Measurements from ENCODE around the gene WFS1. TPM values are rescaled to one million over a fixed set of nuclear protein-coding genes. Genes with fewer than 3 reads are reported as not detected.

Gene WFS1
- total and polyA plus RNA-seq, 9 of the 15 experiments (the other 6 are each of a cell fraction or from before 2014, with no cell fraction given), result 0.01 to 0.29 (median 0.03) TPM; not detected in 5

- ChIA-PET POLR2A (interaction anchor here (0.6 to 1.0 kb wide), 2 partner anchors 19 to 458 kb away, joined by 3 read pairs; no protein-coding TSS in a partner anchor), CTCF (ENCODE audit: low intra/inter-chr PET ratio) (interaction anchor here (0.7 to 2.2 kb wide), 4 partner anchors 58 to 330 kb away, joined by 3 to 19 read pairs (median 9); partner anchors contain the start of gene WFS1)
- no peaks in the 10 kb centered on the region for H3K36me3 ChIP-seq (ENCODE audit: control insufficient read depth, insufficient read depth, low read length)
- ATAC-seq (peak; percentile 91), DNase-seq (ENCODE audit: extremely low read depth in 1 of 4, low spot score in 3 of 4) (peak; percentile 79 to 88 (median 84)), FAIRE-seq (peak; percentile 86)
- no peaks in the 10 kb centered on the region for H3K9me3 ChIP-seq (replicated peaks; ENCODE audit: control insufficient read depth, insufficient read depth, low read depth, low read length)
- H3K4me2 ChIP-seq (ENCODE audit: insufficient read depth, low read length), result no peak overlapping the region
- H3K27me3 ChIP-seq (ENCODE audit: control insufficient read depth in 2 of 2, insufficient read depth in 2 of 2, low read length in 2 of 2), result peaks cover 9 to 43% of the 10 kb centered on the region in 2 experiments; a peak in 4 of 5 replicates
- H3K4me1 ChIP-seq (replicated peaks in 1 of 2; ENCODE audit: control insufficient read depth in 2 of 2, insufficient read depth in 2 of 2, low read length in 2 of 2), result peaks cover 0 to 8% of the 10 kb centered on the region in 2 experiments; a peak in 2 of 5 replicates
- no peak overlapping the region for H2AFZ ChIP-seq (ENCODE audit: low read depth, low read length)
- H4K20me1 ChIP-seq (replicated peaks; ENCODE audit: control insufficient read depth, insufficient read depth, low read length), result peaks cover 10% of the 10 kb centered on the region
- 4% methylated on average over 21 of the region's 21 CpGs for WGBS (ENCODE audit: insufficient coverage, low coverage, missing lambda C conversion rate)
- H3K4me3 ChIP-seq, result no peak overlapping the region
- intact Hi-C loops (cut with micrococcal nuclease), result loop anchor here (1.0 to 2.0 kb wide), 3 partner anchors 63 to 329 kb away; no protein-coding TSS in a partner anchor
- no peak overlapping the region for H3K9ac ChIP-seq (ENCODE audit: insufficient read depth in 1 of 2, low read depth in 2 of 2, low read length in 2 of 2)
- BruUV-seq (replicated peaks), result no TSS peak
- no peaks in the 10 kb centered on the region for H3K79me2 ChIP-seq (ENCODE audit: control insufficient read depth, insufficient read depth, low read length)
- in situ Hi-C loops (cut with MboI), result loop anchor here (5.0 kb wide), 2 partner anchors 75 to 330 kb away; no protein-coding TSS in a partner anchor
- H3K27ac ChIP-seq (ENCODE audit: extremely low read depth, low read depth, low read length), result no peak overlapping the region
- H3K9me1 ChIP-seq (ENCODE audit: control insufficient read depth, insufficient read depth, low read length), result peaks cover 2% of the 10 kb centered on the region
- 0 out of 2 replicates have a peak, but pooled peaks have one; percentile 54 for TF ChIP-seq XRCC5 (IDR thresholded peaks at IDR 0.05; ENCODE audit: low read depth, low read length)
- no peak for TF ChIP-seq HDAC3 (IDR thresholded peaks at IDR 0.05; ENCODE audit: borderline replicate concordance, partially characterized antibody)
- TF ChIP-seq CTCF (IDR thresholded peaks at IDR 0.05 in 2 of 3, conservative IDR thresholded peaks at IDR 0.05 in 1 of 3; ENCODE audit: insufficient read depth in 2 of 3, low read depth in 1 of 3, low read length in 3 of 3), result peak; percentile 88 to 92 (median 91)
- TF ChIP-seq CREM (IDR thresholded peaks at IDR 0.05; ENCODE audit: low read depth), result 0 out of 2 replicates have a peak, but pooled peaks have one; percentile 19
- TF ChIP-seq ARID2 (IDR thresholded peaks at IDR 0.05), result peak; percentile 36; the same call in 1 of the 2 replicates
- TF ChIP-seq SIN3B (IDR thresholded peaks at IDR 0.05; ENCODE audit: low read depth), result no peak
- no peak for TF ChIP-seq ZNF395 (CRISPR knock-in tag; IDR thresholded peaks at IDR 0.05)
- TF ChIP-seq DEAF1 (CRISPR knock-in tag; IDR thresholded peaks at IDR 0.05), result peak; percentile 53; the same call in 1 of the 2 replicates
- no peak for TF ChIP-seq POLR2G (IDR thresholded peaks at IDR 0.05; ENCODE audit: low read depth, low read length)
- TF ChIP-seq STAG1 (CRISPR knock-in tag; IDR thresholded peaks at IDR 0.05; ENCODE audit: borderline replicate concordance), result peak; percentile 72; the same call in 1 of the 2 replicates
- TF ChIP-seq RB1 (IDR thresholded peaks at IDR 0.05; ENCODE audit: low read depth), result peak; percentile 75
- peak; percentile 78 to 94 for TF ChIP-seq RAD21 (CRISPR knock-in tag; conservative IDR thresholded peaks at IDR 0.05 in 1 of 2, IDR thresholded peaks at IDR 0.05 in 1 of 2)
- peak; percentile 96 for TF ChIP-seq SMC3 (conservative IDR thresholded peaks at IDR 0.05; ENCODE audit: insufficient read depth, low read depth, low read length)
- TF ChIP-seq TCF7L2 (IDR thresholded peaks at IDR 0.05; ENCODE audit: low read depth, low read length), result no peak
Measured at GRCh38 chr4:6327220-6327917, 57.7 kb downstream of the WFS1 start.

Data from K562 (cell line).